GM21786 (cell line): ENCODE results near the gene THOC2.
"Not testable (repeated sequence)": the region's sequence is repeated elsewhere in the genome, so short reads cannot be mapped to it uniquely, and the experiment has no call there.

Experiments used
- ATAC-seq: cut with Tn5 transposase; IDR thresholded peaks from one replicate; pipeline ENCODE4 v1.9.1; 2021; ENCODE audit not compliant: unreplicated experiment

THOC2 gene

DNA sequence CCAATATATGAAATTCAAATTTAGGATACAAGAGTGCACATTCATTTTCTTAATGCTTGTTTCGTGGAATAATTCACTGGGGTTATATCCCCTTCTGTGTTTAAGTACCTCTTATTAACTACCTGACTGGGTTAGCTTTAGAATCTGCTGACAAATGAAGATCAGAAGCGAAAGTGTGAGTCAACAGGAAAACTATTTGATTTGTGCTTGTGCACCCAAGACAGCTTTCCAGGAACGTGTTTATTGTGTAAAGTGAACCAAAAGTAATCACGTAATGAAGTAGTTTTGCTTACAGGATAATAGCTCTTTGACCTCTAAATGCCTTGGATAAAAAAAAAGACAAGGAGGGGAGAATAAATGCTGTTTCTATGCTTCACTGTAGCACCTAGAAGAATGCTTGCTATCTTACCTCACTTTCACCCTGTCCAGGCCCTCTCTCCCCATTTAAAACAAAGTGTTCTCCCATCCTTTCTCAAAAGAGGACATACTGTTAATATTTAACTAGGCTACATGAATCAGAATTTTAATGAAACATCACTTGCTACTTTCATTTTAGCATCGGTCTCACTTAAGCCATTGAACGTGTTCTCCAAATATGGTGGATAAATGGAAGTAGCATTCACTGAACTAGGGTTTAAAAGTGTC, 141.9 kb downstream of the THOC2 start:
- no peak for ATAC-seq

DNA sequence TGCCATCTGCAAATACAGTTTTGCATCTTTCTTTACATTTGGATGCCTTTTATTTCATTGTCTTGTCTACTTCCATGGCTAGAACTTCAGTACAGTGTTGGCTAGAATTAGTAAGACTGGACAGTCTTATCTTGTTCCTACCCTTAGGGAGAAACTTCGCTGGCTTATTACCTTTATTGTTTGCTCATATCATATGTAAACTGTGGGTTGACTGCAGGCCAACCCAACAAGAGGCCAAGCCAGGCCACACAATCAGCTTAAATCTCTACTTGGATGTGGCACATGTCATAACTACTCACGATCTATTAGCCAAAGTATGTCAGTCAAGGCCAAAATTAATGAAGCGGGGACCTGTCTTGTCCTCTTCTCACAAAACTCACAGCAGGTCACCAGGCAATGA, 144.1 kb downstream of the THOC2 start:
- no peak for ATAC-seq

DNA sequence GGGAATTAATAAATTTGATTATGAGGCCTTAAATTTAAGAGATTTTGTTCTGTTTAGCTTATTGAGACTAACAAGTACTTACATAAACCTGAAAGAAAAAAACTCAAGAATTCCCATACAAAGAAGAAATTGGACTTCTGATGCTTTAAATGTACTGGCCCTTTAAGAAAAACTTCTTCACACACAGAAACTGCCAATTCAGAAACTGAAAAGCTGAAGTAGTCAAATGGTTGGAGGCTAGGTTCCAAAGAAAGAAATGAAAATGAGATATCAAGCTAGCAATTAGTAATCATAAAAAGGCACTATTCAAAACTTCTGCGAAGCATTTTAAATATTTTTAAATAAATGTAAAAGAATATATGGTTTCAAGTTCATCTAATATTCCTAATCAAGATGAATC, 151.3 kb downstream of the THOC2 start:
- ATAC-seq, result peak; percentile 65

DNA sequence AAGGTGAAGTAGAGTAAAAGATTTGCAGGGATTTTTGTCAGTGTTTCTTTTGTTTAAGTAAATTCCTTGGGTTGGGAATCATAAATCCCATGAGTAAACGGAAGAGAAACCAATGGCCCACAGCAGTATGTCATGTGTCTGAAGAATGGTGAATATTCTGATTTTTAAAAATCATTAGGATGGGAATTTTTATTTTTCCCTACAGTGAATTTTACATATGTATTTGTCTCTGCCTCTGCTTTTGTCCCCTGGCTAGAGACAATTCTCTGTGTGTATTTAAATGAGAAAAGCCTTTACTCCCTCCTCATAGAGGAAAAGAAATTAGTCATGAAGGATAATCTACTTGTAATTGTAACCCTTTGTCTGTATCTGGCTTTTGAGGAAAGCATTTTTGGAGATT, 152.1 kb downstream of the THOC2 start:
- ATAC-seq, result no peak

DNA sequence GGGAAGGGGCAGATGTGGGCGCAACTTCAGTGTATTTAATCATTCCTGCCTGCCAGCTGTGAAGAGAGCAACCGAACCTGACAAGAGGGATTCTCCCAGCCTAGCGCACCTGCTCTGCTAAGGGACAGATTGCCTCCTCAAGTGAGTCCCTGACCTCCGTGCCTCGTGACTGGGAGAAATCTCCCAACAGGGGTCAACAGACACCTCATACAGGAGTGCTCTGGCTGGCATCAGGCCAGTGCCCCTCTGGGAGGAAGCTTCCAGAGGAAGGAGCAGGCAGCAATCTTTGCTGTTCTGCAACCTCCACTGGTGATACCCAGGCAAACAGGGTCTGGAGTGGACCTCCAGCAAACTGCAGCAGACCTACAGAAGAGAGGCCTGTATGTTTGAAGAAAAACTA, 158.8 kb downstream of the THOC2 start:
- not testable (repeated sequence) for ATAC-seq

DNA sequence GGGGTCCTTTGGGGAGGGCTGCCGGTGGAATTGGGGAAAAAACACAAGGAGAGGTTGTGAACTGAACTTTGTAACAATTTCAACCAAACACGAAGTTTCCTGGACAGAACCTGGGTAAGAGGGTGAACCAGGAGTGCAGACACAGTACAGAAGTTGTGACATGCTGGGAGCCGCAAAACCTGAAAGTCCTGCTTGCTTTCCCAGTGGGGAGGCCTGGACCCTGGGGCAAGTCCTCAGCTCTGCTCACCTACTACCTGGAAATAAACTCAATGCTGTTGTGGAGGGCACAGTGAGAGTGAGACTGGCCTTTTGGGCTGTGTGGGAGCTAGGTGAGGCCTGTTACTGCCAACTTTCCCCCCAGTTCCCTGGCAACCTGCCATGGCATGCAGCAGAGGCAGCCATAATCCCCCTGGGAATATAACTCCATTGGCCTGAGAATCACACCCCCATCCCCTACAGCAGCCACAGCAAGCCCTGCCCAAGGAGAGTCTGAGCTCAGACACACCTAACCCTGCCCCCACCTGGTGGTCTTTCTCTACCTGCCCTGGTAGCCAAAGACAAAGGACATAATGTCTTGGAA, 162.8 kb downstream of the THOC2 start:
- no peak for ATAC-seq

DNA sequence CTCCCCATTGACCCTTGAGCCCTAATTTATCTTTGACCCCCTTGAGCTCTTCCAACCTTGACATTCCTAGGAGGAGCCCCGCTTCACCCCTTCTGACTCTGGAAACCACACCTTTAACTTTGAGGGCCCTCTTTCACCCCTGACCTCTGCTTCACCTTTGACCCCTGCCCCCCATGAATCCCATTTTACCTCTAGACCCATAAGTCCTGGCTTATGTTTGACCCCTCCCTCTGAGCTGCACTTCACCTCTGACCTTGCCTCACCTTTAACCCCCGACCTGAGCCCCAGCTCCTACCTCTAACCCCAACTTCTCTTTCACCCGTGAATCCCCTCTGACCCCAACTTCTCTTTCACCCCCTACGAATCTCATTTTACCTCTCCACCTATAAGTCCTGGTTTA, 169.7 kb downstream of the THOC2 start:
- ATAC-seq, result no peak

DNA sequence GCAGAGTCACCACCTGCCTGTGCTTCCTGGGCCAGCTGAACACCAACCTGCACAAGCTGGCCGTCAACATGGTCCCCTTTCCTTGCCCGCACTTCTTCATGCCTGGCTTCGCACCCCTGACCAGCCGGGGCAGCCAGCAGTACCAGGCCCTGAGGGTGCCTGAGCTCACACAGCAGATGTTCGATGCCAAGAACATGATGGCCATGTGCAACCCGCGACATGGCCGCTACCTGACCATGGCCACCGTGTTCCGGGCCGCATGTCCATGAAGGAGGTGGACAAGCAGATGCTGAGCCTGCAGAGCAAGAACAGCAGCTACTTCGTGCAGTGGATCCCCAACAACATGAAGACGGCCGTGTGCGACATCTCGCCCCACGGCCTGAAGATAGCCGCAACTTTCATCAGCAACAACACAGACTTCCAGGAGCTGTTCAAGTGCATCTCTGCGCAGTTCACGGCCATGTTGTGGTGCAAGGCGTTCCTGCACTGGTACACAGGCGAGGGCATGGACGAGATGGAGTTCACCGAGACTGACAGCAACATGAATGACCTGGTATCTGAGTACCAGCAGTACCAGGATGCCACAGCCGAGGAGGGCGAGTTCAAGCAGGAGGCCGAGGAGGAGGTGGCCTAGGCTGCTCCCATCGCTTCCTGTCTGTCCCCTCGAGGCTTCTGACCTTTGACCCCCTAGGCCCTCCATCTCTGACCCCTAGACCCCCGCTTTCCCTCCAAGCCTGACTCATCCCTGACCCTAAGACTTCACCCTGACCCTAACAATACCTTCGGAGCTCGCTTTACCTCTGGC, 170.3 kb downstream of the THOC2 start:
- no peak for ATAC-seq

DNA sequence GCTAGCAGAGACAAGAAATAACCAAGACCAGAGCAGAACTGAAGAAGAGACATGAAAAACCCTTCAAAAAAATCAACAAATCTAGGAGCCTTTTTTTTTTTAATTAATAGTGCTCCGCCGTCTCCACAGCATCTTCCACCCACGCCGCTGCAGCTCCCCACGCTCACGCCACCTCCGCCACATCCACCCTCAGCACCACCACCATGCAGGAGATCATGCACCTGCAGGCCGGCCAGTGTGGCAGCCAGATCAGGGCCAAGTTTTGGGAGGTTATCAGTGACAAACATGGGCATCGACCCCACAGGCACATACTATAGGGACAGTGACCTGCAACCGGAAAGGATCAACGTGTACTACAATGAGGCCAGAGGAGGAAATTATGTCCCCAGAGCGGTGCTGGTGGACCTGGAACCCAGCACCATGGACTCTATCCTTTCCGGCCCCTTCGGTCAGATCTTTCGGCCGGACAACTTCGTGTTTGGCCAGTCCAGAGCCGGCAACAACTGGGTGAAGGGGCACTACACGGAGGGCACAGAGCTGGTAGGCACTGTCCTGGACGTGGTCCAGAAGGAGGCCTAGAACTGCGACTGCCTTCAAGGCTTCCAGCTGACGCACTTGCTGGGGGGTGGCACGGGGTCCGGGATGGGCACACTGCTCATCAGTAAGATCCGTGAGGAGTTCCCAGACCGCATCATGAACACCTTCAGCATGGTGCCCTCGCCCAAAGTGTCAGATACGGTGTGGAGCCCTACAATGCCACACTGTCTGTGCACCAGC, 171.2 kb downstream of the THOC2 start:
- no peak for ATAC-seq

DNA sequence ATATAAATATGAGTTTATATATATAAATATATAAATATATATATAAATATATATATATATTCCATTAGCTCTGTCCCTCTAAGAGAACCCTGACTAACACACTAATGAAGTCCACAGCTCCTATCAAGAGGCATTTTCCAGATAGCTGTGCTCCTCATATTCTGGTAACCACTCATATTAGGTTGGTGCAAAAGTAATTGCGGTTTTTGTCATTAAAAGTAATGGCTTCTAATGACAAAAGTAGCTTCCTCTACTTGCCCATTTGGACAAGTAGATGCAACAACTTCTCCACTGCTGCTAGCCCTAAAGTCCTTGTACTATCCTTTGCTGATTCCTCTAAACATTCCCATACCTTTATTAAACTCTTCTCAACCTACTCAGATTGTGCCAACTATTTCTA, 182.0 kb downstream of the THOC2 start:
- no peak for ATAC-seq
